Measurements from ENCODE around the gene DUSP3. TPM values are rescaled to one million over a fixed set of nuclear protein-coding genes. Genes with fewer than 3 reads are reported as not detected.

Gene DUSP3
- total RNA-seq, 2 donors from 2014 or later = 15.2 to 24.8 TPM

- H3K9me3 Mint-ChIP-seq = no peaks in the 10 kb centered on the region
- H3K36me3 Mint-ChIP-seq = peaks cover 0 to 4% of the 10 kb centered on the region in 2 donors
- DNase-seq (ENCODE audit: low spot score in 2 of 2) (no peak), ATAC-seq (no peak)
- no peak within 1 kb of the TSS for H3K27ac Mint-ChIP-seq
Observed at GRCh38 chr17:43780135-43780534, 1.4 kb upstream of the DUSP3 start, which contains the start of gene CFAP97D1. Gene CFAP97D1, plus strand, starts transcription at chr17:43780435. Its CDS starts 28 bp downstream, at chr17:43780463.

- Mint-ChIP-seq H3K27ac (no peak overlapping the region), H3K9me3 (no peaks in the 10 kb centered on the region), H3K36me3 (peaks cover 0 to 4% of the 10 kb centered on the region in 2 donors)
- ATAC-seq = peak in 1 of 2 donors; percentile 8
- DNase-seq (ENCODE audit: low spot score in 2 of 2) = no peak
Observed at GRCh38 chr17:43779145-43780125, 658 bp upstream of the DUSP3 start.

DNA sequence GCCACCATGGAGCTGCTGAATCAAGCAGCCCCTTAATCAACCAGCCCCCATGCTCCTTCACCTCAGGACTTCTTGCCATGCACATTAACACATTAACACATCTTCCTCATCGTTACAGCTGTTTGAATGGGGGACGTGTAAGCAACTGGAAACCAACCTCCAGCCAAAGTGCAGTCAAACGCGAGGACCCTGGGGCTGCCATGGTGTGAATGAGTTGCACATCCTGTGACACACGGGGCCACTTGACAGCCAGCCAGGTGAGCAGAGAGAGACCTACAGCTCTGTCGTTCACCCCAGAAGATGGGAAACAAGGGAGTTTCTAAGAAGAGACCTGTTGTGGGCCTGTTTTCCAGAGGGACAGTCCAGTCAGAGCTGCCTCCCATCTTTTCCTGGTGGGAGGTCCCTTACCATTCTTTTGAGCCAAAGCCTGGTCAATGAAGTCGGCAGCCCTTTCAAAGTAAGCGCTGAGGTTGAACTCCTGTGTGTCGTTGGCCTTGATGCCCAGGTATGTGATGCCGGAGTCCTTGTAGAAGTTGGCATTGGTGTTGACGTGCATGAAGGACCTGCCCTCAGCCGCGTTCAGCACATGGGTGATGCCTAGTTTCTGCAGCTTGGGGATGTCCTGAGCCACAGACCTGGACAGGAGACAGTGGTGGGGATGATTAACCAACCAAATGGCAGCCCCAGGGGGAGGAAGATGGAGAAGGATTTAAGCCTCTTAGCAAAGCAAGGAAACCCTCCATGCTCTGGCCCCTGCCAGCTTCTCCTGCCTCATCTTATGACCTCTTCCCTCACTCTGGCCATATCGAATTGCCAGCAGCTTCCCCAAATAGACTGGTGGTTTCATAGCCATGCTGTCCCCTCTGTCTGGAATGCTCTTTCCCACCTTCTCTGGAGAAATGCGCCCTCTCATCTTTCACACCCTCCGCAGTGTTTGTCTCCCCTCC lies 4.2 kb downstream of the DUSP3 start:
- Mint-ChIP-seq H3K9me3 (no peaks in the 10 kb centered on the region), H3K36me3 (peaks cover 4 to 17% of the 10 kb centered on the region in 2 donors), H3K27ac (peak overlapping the region in 1 of 2 donors; percentile 81)
- no peak for DNase-seq (ENCODE audit: low spot score in 2 of 2)
- ATAC-seq = no peak

- peaks cover 0 to 17% of the 10 kb centered on the region in 2 donors for H3K36me3 Mint-ChIP-seq
- ATAC-seq = no peak
- H3K9me3 Mint-ChIP-seq = no peaks in the 10 kb centered on the region
- H3K27ac Mint-ChIP-seq = peak overlapping the region; percentile 36 to 79
- no peak for DNase-seq (ENCODE audit: low spot score in 2 of 2)
Observed at GRCh38 chr17:43772877-43773648, 5.7 kb downstream of the DUSP3 start.

- Mint-ChIP-seq H3K36me3 (peaks cover 0 to 17% of the 10 kb centered on the region in 2 donors), H3K9me3 (no peaks in the 10 kb centered on the region), H3K27ac (no peak overlapping the region)
- ATAC-seq = no peak
- no peak for DNase-seq (ENCODE audit: low spot score in 2 of 2)
Observed at GRCh38 chr17:43771463-43771862, 7.3 kb downstream of the DUSP3 start.

DNA sequence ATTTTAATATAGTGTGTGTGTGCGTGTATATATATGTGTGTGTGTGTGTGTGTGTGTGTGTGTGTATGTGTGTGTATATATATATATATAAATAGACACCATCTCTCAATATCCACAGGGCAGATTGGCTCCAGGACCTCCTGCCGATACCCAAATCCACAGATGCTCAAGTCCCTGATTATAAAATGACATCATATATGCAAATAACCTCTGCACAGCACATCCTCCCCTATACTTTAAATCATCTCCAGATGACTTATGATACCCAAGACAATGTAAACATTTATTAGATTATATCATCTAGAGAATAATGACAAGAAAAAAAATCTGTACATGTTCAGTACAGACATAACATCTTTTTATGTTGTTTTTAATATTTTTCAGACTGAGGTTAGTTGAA lies 7.8 kb downstream of the DUSP3 start:
- Mint-ChIP-seq H3K9me3 (no peaks in the 10 kb centered on the region), H3K36me3 (peaks cover 0 to 17% of the 10 kb centered on the region in 2 donors), H3K27ac (no peak overlapping the region)
- ATAC-seq (no peak), DNase-seq (ENCODE audit: low spot score in 2 of 2) (no peak)

DNA sequence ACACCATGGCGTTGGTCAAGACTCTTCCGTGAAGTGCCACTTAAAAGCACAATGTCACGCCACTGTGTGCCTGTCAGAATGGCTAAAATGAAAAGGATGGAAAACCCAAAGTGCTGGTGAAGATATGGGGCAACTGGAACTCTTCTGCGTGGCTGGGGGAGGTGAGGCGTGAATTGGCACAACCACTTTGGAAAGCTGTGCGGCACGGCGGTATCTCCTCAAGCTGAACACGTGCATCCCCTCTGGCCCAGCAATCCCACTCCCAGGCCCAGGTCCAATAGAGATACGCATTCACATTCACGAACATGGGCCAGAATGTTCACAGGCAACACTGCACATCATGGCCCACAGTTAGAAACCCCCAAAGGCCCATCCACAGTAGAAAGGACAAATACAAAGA lies 8.9 kb downstream of the DUSP3 start:
- DNase-seq (ENCODE audit: low spot score in 2 of 2) (no peak), ATAC-seq (no peak)
- Mint-ChIP-seq H3K9me3 (no peaks in the 10 kb centered on the region), H3K36me3 (peaks cover 0 to 17% of the 10 kb centered on the region in 2 donors), H3K27ac (no peak overlapping the region)

DNA sequence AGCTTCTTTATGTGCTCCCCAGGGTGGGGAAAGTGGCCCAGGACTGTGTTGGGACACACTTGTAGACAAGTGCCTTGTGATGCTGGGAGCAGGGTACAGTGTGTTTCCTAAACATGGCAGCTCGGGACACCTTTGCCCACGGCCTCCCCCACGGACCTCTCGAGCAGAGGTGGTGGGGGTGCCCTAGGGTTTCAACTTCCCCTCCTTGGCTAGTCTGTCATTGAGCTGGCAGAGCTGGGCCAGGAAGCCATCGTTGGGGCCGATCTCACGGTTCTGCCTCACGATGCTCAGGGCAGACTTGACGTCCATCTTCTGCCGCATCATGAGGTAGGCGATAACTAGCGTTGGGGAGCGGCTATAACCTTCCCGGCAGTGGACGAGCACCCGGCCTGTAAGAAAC lies 9.4 kb downstream of the DUSP3 start:
- no peak for ATAC-seq
- DNase-seq (ENCODE audit: low spot score in 2 of 2) = no peak
- Mint-ChIP-seq H3K36me3 (peaks cover 0 to 17% of the 10 kb centered on the region in 2 donors), H3K9me3 (no peaks in the 10 kb centered on the region), H3K27ac (no peak overlapping the region)

- DNase-seq (ENCODE audit: low spot score in 2 of 2) = no peak
- ATAC-seq = no peak
- H3K36me3 Mint-ChIP-seq = peaks cover 0 to 17% of the 10 kb centered on the region in 2 donors
- H3K27ac Mint-ChIP-seq = no peak overlapping the region
- H3K9me3 Mint-ChIP-seq = no peaks in the 10 kb centered on the region
Observed at GRCh38 chr17:43768943-43769342, 9.8 kb downstream of the DUSP3 start.

DNA sequence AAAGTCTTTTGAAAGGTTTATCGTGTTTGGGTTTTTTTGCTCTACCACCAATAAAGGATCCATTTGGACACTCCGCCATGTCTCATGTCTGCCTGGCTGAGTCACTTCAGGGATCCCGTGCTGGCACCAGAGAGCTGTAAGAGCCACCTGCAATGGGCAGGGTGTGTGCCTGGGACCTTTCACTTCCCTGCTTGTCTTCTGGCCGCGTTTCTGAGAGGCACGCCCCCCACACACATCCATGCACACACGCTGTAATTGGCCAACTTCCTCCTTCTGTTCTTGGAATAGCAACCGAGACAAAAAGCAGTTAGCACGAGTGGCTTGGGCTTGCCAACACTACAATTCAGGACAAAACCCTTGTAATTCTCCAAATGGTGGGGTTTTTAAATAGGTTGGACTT lies 10.4 kb downstream of the DUSP3 start:
- ATAC-seq (no peak), DNase-seq (ENCODE audit: low spot score in 2 of 2) (no peak)
- no peak overlapping the region for H3K27ac Mint-ChIP-seq
- peaks cover 0 to 13% of the 10 kb centered on the region in 2 donors for H3K36me3 Mint-ChIP-seq
- no peaks in the 10 kb centered on the region for H3K9me3 Mint-ChIP-seq

DNA sequence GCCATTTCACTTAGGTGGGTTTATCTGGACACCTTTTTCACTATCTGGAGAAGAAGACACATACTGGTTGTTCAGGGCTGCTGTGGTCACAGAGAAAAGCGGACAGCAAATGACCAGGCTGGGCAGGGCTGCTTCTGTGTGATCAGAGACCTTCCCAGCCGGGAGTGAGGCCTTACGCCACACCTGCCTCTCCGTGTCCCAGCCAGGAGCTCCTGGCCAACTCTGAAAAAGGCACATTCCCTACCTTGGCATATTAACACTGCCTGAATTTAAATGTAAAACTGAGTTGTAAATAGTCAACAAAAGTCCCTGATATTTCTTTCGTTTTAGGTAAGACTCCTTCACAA lies 11.1 kb downstream of the DUSP3 start:
- DNase-seq (ENCODE audit: low spot score in 2 of 2) (no peak), ATAC-seq (no peak)

GRCh38 chr17:43767053-43767712 lies 11.6 kb downstream of the DUSP3 start:
- ATAC-seq = no peak
- Mint-ChIP-seq H3K27ac (no peak overlapping the region), H3K9me3 (no peaks in the 10 kb centered on the region), H3K36me3 (peaks cover 0 to under 1% of the 10 kb centered on the region in 2 donors)
- no peak for DNase-seq (ENCODE audit: low spot score in 2 of 2)

More for the DNA sequence above, 11.1 kb downstream of the DUSP3 start:
- no peaks in the 10 kb centered on the region for H3K9me3 Mint-ChIP-seq
- H3K36me3 Mint-ChIP-seq = peaks cover 0 to 6% of the 10 kb centered on the region in 2 donors
- no peak overlapping the region for H3K27ac Mint-ChIP-seq

GRCh38 chr17:43766413-43767052 lies 12.2 kb downstream of the DUSP3 start:
- Mint-ChIP-seq H3K27ac (no peak overlapping the region), H3K36me3 (no peaks in the 10 kb centered on the region), H3K9me3 (no peaks in the 10 kb centered on the region)
- DNase-seq (ENCODE audit: low spot score in 2 of 2) (peak in 1 of 2 donors; percentile 50), ATAC-seq (no peak)

DNA sequence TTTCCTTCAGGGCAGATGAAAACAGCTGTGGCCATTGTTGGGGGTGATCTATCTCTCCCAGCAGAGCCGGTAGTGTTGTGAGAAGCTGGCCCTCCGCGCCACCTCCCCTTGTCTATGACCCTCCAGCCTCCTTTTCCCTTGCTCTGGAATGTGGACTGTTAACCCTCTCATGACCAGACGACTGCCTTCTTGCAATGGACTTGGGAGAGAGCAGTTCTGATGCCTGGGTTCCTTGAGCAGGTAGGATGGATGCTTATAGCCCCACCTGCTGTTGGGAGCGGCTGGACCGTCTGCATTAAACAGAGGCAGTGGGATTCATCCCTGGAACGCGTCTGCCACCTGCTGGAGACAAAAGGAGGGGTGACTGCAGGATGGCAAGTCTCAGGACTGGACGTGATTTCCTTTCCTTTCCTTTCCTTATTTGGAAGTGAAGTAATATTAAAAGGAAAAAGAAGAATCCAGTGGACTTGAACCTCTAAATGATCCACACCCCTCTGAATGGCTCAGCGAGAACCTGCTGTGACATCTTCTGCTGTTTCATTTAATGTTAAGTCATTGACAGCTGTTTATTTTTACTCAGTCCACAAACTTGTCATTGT lies 18.4 kb downstream of the DUSP3 start:
- Mint-ChIP-seq H3K27ac (no peak overlapping the region), H3K9me3 (no peaks in the 10 kb centered on the region), H3K36me3 (no peaks in the 10 kb centered on the region)
- DNase-seq (ENCODE audit: low spot score in 2 of 2) (peak; percentile 86 to 93), ATAC-seq (peak; percentile 94 to 96)

DNA sequence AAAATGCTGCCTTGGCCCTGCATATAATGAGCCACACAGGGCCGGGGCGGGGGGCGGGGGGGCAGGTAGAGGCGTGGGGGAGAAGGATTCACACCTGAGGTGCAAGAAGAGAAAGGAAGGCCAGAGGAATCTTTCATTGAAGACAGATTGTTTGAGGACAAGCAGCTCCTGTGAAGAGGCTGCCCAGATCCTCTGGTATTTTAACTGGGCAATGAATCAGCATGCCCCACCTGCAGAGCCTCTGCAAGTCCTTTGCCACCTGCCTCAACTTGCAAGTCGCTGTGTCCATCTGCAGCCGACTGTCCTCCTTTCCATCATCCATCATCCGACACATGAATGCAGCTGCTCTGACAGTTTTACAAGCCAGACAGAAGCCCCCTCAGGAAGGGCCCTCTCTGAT lies 18.9 kb downstream of the DUSP3 start:
- DNase-seq (ENCODE audit: low spot score in 2 of 2) (no peak), ATAC-seq (no peak)
- no peaks in the 10 kb centered on the region for H3K9me3 Mint-ChIP-seq
- no peaks in the 10 kb centered on the region for H3K36me3 Mint-ChIP-seq
- no peak overlapping the region for H3K27ac Mint-ChIP-seq
